CD4-positive, CD25-positive, alpha-beta regulatory T cell (primary cell): ENCODE data around the gene ATG4B. TPM values are rescaled to one million over a fixed set of nuclear protein-coding genes. Genes with fewer than 3 reads are reported as not detected.

Experiments used
- ATAC-seq, 2 donors: fragments of 150-1000 bp; cut with Tn5 transposase; one replicate each; pipeline ENCODE4 v1.10.0; 2021; ENCODE audit warnings: low read depth in 2 of 2, moderate number of reproducible peaks in 2 of 2, moderate library complexity in 1 of 2
- DNase-seq, 3 donors: peaks; one replicate each; pipeline versions ENCODE4 v3.0.0 to v3.0.0-alpha.2; 2012 to 2022; ENCODE audit warnings: mixed read lengths in 1 of 3
- H3K27ac ChIP-seq: one replicate; pipeline ENCODE4 v1.7.0; 2013; ENCODE audit warnings: mild to moderate bottlenecking, low read length; ENCODE audit not compliant: insufficient read depth, poor library complexity, severe bottlenecking
- H3K27me3 ChIP-seq: one replicate; pipeline ENCODE4 v1.7.0; 2013; ENCODE audit warnings: low read length; ENCODE audit not compliant: control insufficient read depth, insufficient read depth
- H3K36me3 ChIP-seq: one replicate; pipeline ENCODE4 v1.7.0; 2013; ENCODE audit warnings: mild to moderate bottlenecking, low read length, moderate library complexity; ENCODE audit not compliant: control insufficient read depth, insufficient read depth
- H3K4me1 ChIP-seq: 2 replicates; pipeline ENCODE4 v1.7.0; 2013; ENCODE audit warnings: mild to moderate bottlenecking, low read length; ENCODE audit not compliant: insufficient read depth, control insufficient read depth, poor library complexity, severe bottlenecking
- H3K4me3 ChIP-seq: one replicate; pipeline ENCODE4 v1.7.0; 2013; ENCODE audit warnings: low read depth, mild to moderate bottlenecking, low read length, moderate library complexity
- H3K9me3 ChIP-seq, 2 experiments: 1 replicate in 1 of 2; 2 replicates in 1 of 2; pipeline ENCODE4 v1.7.0; 2013; ENCODE audit warnings: low read length in 2 of 2, mild to moderate bottlenecking in 1 of 2, moderate library complexity in 1 of 2; ENCODE audit not compliant: control insufficient read depth in 2 of 2
- H3K27ac Mint-ChIP-seq, 3 donors: one replicate each; pipeline ENCODE4 v1.8.0; 2020 to 2022; ENCODE audit warnings: mild to moderate bottlenecking in 3 of 3, mixed read lengths in 3 of 3, moderate library complexity in 2 of 3
- H3K27me3 Mint-ChIP-seq: one replicate; pipeline ENCODE4 v1.8.0; 2022; ENCODE audit warnings: mild to moderate bottlenecking, mixed read lengths
- H3K36me3 Mint-ChIP-seq: one replicate; pipeline ENCODE4 v1.8.0; 2020; ENCODE audit warnings: mixed read lengths
- H3K4me1 Mint-ChIP-seq, 4 donors: one replicate each; pipeline ENCODE4 v1.8.0; 2020 to 2022; ENCODE audit warnings: mixed read lengths in 4 of 4, mild to moderate bottlenecking in 1 of 4
- H3K4me3 Mint-ChIP-seq, 4 donors: one replicate each; pipeline ENCODE4 v1.8.0; 2020 to 2022; ENCODE audit warnings: mild to moderate bottlenecking in 4 of 4, mixed read lengths in 4 of 4, moderate library complexity in 3 of 4
- H3K9me3 Mint-ChIP-seq, 7 donors: one replicate each; pipeline ENCODE4 v1.8.0; 2020 to 2022; ENCODE audit warnings: mixed read lengths in 7 of 7, mild to moderate bottlenecking in 3 of 7, moderate library complexity in 2 of 7
- polyA plus RNA-seq, 4 donors: library from polyadenylated mRNA; unstranded; fragments of 300-500 nt; fragmentation: Illumina TruSeq; gene quantifications; one replicate each; pipeline ENCODE4 v1.2.3, GENCODE V29; 2021
- total RNA-seq: library from RNA; stranded (reverse); gene quantifications from one replicate; pipeline ENCODE4 v1.2.3, GENCODE V29; 2022

Gene ATG4B
- total and polyA plus RNA-seq, 5 donors from 2014 or later: 43.7 to 158 (median 56.8) TPM

DNA sequence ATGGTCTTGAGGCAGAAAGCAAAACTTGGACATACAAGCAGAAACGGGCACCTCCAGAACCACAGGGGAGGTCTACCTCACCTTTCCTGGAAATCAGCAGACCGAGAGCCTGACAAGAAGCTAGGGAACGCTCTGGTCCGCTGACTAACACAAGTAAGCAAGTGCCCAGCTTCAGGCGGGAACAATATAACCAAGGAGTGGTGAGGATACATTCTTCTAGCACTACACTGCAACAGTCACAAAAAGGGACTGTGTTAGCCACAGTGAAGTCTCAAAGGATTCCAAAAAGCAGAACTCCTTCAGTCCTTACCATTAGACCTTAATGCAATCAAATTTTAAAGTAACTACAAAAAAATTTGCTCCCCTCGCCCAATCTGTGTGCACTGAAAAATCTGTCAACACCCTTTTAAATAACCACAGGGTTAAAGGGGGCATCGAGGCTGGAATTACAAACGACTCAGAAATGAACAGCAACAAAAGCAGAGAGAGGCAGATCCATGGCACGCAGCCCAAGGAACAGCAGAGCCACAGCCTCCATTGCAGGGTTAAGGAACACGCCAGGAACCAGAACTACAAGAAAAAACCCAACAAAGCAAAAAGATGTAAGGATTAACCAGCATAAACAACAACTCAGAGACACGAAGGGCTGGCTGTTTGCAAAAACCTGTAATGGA, 7.6 kb upstream of the ATG4B start:
- Mint-ChIP-seq H3K27ac (no peak overlapping the region), H3K36me3 (peaks cover 4% of the 10 kb centered on the region), H3K27me3 (no peaks in the 10 kb centered on the region), H3K4me3 (peak overlapping the region in 1 of 4 donors; percentile 45), H3K4me1 (peaks cover 0 to 34% (median 18%) of the 10 kb centered on the region in 4 donors), H3K9me3 (no peaks in the 10 kb centered on the region)
- H3K27me3 ChIP-seq: no peaks in the 10 kb centered on the region
- H3K27ac ChIP-seq: no peak overlapping the region
- no peak for ATAC-seq
- peaks cover 26% of the 10 kb centered on the region for H3K36me3 ChIP-seq
- H3K4me1 ChIP-seq: no peaks in the 10 kb centered on the region
- H3K4me3 ChIP-seq: no peak overlapping the region
- no peaks in the 10 kb centered on the region for H3K9me3 ChIP-seq
- DNase-seq: no peak

DNA sequence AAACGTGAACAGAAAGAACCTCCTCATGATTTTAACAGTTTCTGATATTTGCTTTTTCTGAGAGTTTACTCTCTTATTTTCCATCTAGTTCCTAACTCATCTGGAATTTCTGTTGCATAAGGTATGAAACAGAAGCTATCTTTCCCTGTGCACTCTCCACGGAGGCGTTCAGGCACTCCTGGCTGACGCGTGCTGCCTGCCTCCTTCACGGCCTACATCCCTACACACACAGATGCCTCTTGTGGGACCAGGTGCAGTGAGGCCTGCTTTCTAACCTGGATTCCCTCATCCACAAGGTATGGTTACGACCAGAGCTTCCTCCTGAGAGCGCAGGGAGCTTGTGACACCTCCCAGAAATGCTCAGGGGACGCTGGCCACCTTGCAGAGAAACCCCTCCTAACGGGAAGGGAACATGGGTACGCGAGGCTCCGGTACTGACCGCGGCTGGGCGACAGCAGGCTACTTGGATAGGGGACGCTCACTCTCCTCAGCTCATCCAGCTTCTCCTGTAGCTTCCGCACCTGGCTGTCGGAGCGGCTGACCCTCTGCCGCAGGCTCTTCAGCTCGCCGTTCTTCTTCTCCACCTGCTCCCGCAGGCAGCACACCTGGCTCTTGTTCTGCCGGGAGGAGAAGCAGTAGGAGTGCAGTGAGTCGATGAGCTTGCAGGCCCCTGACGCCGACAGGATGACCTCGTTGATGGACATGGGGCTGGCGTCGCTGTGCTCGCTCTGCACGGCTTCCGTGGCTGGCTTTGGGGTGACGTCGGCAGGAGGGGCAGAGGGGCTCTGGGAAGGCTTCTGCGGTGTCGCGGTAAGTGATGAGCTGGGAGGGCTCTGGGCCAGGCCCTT, 4.8 kb upstream of the ATG4B start:
- Mint-ChIP-seq H3K36me3 (peaks cover 4% of the 10 kb centered on the region), H3K27me3 (no peaks in the 10 kb centered on the region), H3K27ac (no peak overlapping the region), H3K4me1 (peaks cover 0 to 41% (median 22%) of the 10 kb centered on the region in 4 donors), H3K9me3 (no peaks in the 10 kb centered on the region), H3K4me3 (peak overlapping the region in 1 of 4 donors; percentile 61)
- H3K9me3 ChIP-seq: no peaks in the 10 kb centered on the region
- peaks cover 9% of the 10 kb centered on the region for H3K4me1 ChIP-seq
- peaks cover 26% of the 10 kb centered on the region for H3K36me3 ChIP-seq
- H3K4me3 ChIP-seq: no peak overlapping the region
- no peak overlapping the region for H3K27ac ChIP-seq
- no peaks in the 10 kb centered on the region for H3K27me3 ChIP-seq
- no peak for DNase-seq
- no peak for ATAC-seq

DNA sequence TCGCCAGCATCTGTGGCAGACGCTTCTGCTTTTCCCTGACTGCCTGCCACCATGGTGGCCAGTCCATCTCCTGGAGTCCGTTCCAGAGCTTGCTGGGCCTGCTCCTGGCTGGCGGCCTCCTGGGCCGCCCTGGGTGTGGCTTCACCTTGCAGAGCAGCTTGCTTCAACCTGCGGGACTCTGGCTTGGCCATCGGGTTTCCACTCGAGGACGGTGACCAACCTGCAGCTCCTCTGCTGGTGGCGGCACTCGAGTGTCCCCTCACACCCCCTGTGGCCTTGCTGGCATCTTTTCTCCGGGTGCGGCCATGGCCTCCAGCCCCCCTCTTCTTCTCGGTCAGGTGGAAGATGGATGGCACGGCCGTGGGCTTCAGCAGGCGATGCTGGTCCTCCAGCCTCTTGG, 3.9 kb upstream of the ATG4B start:
- H3K27me3 Mint-ChIP-seq: no peaks in the 10 kb centered on the region
- Histone ChIP-seq H3K4me1 (peaks cover 18% of the 10 kb centered on the region), H3K27ac (no peak overlapping the region), H3K27me3 (no peaks in the 10 kb centered on the region), H3K9me3 (no peaks in the 10 kb centered on the region), H3K4me3 (no peak overlapping the region), H3K36me3 (peaks cover 23% of the 10 kb centered on the region)
- peak overlapping the region in 1 of 4 donors; percentile 90 for H3K4me3 Mint-ChIP-seq
- no peak for ATAC-seq
- no peak for DNase-seq
- peaks cover 7 to 49% (median 27%) of the 10 kb centered on the region in 4 donors for H3K4me1 Mint-ChIP-seq
- peaks cover 4% of the 10 kb centered on the region for H3K36me3 Mint-ChIP-seq
- no peak overlapping the region for H3K27ac Mint-ChIP-seq
- H3K9me3 Mint-ChIP-seq: no peaks in the 10 kb centered on the region

GRCh38 chr2:241635756-241636155, 1.7 kb upstream of the ATG4B start:
- DNase-seq: no peak
- H3K4me3 ChIP-seq: peak overlapping the region; percentile 57
- no peak for ATAC-seq
- Mint-ChIP-seq H3K9me3 (no peaks in the 10 kb centered on the region), H3K36me3 (peaks cover 4% of the 10 kb centered on the region), H3K27me3 (no peaks in the 10 kb centered on the region), H3K4me1 (peaks cover 14 to 58% (median 42%) of the 10 kb centered on the region in 4 donors), H3K27ac (peak overlapping the region; percentile 52 to 92 (median 62)), H3K4me3 (peak overlapping the region; percentile 82 to 93 (median 88))
- no peaks in the 10 kb centered on the region for H3K27me3 ChIP-seq
- H3K4me1 ChIP-seq: peaks cover 27% of the 10 kb centered on the region
- H3K27ac ChIP-seq: no peak overlapping the region
- H3K36me3 ChIP-seq: peaks cover 23% of the 10 kb centered on the region
- H3K9me3 ChIP-seq: no peaks in the 10 kb centered on the region

- H3K4me1 ChIP-seq: peaks cover 27% of the 10 kb centered on the region
- Mint-ChIP-seq H3K27me3 (no peaks in the 10 kb centered on the region), H3K36me3 (peaks cover 4% of the 10 kb centered on the region), H3K9me3 (no peaks in the 10 kb centered on the region), H3K4me3 (peak overlapping the region; percentile 82 to 93 (median 88)), H3K27ac (peak overlapping the region; percentile 52 to 92 (median 62)), H3K4me1 (peaks cover 14 to 59% (median 46%) of the 10 kb centered on the region in 4 donors)
- peak overlapping the region; percentile 57 for H3K4me3 ChIP-seq
- peaks cover 20% of the 10 kb centered on the region for H3K36me3 ChIP-seq
- no peaks in the 10 kb centered on the region for H3K27me3 ChIP-seq
- DNase-seq: peak in 2 of 3 donors; percentile 15 to 55
- H3K27ac ChIP-seq: peak overlapping the region; percentile 38
- no peaks in the 10 kb centered on the region for H3K9me3 ChIP-seq
- ATAC-seq: peak in 1 of 2 donors; percentile 9
Measured at GRCh38 chr2:241636182-241637017, 1.1 kb upstream of the ATG4B start.

DNA sequence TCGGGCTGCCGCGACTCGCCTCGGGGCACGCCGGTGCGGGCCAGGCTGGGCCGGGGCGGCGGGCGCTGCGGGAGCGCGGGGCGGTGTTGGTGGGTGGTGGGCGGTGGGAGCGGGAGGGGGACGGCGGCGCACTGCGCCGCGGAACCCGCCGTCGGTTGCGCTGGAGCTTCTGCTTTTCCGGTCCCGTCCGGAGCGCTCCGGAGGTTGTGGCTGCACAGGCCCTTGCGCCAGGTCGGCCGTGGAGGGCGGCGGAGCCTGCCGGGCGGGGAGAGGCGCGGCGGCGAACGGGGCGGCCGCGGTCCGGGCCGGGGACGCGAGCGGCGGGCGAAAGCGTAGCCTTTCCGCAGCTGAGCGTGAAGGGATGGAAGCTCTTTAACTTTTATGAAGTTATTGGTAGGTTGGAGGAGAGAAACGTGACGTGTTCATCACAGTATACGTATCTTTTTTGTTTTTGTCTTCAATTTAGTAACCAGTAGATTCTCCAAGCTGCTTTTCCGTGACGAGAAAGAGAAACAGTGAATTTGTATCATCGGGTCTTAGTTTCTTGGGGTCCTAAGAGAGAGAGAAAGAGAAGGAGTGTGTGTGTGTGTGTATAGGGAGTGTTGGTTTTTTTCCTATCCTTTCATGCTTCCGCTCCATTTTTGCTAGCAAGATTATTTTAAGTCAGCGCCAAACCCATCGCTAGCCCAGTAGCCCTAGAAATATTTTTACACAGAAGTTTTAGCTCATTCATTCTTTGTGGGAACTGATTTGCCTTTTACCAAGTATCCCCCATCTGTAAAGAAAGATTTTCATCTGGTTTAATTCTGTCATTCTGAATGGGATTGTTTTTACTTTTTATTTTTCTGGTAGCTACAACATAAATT, 535 bp downstream of the ATG4B start:
- peak; percentile 10 to 17 for ATAC-seq
- Histone ChIP-seq H3K36me3 (peaks cover 9% of the 10 kb centered on the region), H3K4me3 (peak overlapping the region; percentile 93), H3K27me3 (no peaks in the 10 kb centered on the region), H3K9me3 (no peaks in the 10 kb centered on the region), H3K27ac (peak overlapping the region; percentile 88), H3K4me1 (peaks cover 27% of the 10 kb centered on the region)
- Mint-ChIP-seq H3K36me3 (no peaks in the 10 kb centered on the region), H3K4me3 (peak overlapping the region; percentile 89 to 98 (median 92)), H3K9me3 (no peaks in the 10 kb centered on the region), H3K27ac (peak overlapping the region; percentile 94 to 97 (median 96)), H3K4me1 (peaks cover 27 to 65% (median 52%) of the 10 kb centered on the region in 4 donors), H3K27me3 (no peaks in the 10 kb centered on the region)
- peak in 2 of 3 donors; percentile 44 to 66 for DNase-seq
